D341Med (cell line): ENCODE data around the gene NOXA1.
A peak's percentile ranks its signal among the peaks of the same experiment; 100 is the strongest.
"Not testable (repeated sequence)": the region's sequence is repeated elsewhere in the genome, so short reads cannot be mapped to it uniquely, and the experiment has no call there.

Experiments
- DNase-seq: peaks from one replicate; pipeline ENCODE4 v3.0.0; 2012; ENCODE audit warnings: low spot score

NOXA1 gene

GRCh38 chr9:137465000-137465719, 42.0 kb downstream of the NOXA1 start:
- peak; percentile 16 for DNase-seq

GRCh38 chr9:137465720-137466388, 42.7 kb downstream of the NOXA1 start:
- peak; percentile 14 for DNase-seq

GRCh38 chr9:137466389-137467085, 43.3 kb downstream of the NOXA1 start:
- not testable (repeated sequence) for DNase-seq

GRCh38 chr9:137467161-137467581, 44.0 kb downstream of the NOXA1 start:
- peak; percentile 11 for DNase-seq

- DNase-seq, result no peak
Measured at GRCh38 chr9:137467896-137468295, 44.7 kb downstream of the NOXA1 start.

GRCh38 chr9:137470785-137471184, 47.6 kb downstream of the NOXA1 start:
- no peak for DNase-seq

- DNase-seq, result no peak
Measured at GRCh38 chr9:137474271-137474670, 51.1 kb downstream of the NOXA1 start.

- no peak for DNase-seq
Measured at GRCh38 chr9:137475666-137476065, 52.5 kb downstream of the NOXA1 start.

- no peak for DNase-seq
Measured at GRCh38 chr9:137476856-137477255, 53.7 kb downstream of the NOXA1 start.

GRCh38 chr9:137477778-137478612, 54.8 kb downstream of the NOXA1 start:
- DNase-seq, result no peak

- no peak for DNase-seq
Measured at GRCh38 chr9:137478613-137478961, 55.4 kb downstream of the NOXA1 start.

GRCh38 chr9:137478962-137479861, 56.0 kb downstream of the NOXA1 start:
- DNase-seq, result no peak

- DNase-seq, result no peak
Measured at GRCh38 chr9:137479892-137480685, 56.9 kb downstream of the NOXA1 start.

- no peak for DNase-seq
Measured at GRCh38 chr9:137480686-137481683, 57.8 kb downstream of the NOXA1 start.

- DNase-seq, result no peak
Measured at GRCh38 chr9:137482094-137482781, 59.0 kb downstream of the NOXA1 start.
